ENCODE measurements around the gene RNASEL.

DNA sequence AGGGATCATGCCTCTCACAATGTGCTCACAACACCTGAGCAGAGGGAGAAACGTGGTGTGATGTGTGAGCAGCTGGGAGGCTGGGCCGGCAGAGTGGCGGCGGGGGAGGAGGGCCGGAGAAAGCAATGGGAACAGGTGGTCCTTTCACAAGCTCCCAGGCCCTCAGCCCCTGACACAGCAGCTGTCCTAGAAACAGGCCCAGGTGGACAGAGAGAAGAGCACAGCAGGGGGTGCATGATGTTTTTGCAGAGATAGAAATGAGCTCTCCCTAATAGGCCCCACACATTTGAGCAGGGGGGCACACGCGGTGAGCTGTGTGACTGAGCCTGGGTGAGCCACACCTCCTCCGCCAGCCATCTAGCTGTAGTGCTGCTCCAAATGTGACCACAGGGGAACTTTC lies 22.7 kb upstream of the RNASEL start:
- TF ChIP-seq TAF1 (IDR thresholded peaks at IDR 0.05; ENCODE audit: borderline replicate concordance, insufficient read depth, low read length) = no peak
- TF ChIP-seq, protein P1, sequence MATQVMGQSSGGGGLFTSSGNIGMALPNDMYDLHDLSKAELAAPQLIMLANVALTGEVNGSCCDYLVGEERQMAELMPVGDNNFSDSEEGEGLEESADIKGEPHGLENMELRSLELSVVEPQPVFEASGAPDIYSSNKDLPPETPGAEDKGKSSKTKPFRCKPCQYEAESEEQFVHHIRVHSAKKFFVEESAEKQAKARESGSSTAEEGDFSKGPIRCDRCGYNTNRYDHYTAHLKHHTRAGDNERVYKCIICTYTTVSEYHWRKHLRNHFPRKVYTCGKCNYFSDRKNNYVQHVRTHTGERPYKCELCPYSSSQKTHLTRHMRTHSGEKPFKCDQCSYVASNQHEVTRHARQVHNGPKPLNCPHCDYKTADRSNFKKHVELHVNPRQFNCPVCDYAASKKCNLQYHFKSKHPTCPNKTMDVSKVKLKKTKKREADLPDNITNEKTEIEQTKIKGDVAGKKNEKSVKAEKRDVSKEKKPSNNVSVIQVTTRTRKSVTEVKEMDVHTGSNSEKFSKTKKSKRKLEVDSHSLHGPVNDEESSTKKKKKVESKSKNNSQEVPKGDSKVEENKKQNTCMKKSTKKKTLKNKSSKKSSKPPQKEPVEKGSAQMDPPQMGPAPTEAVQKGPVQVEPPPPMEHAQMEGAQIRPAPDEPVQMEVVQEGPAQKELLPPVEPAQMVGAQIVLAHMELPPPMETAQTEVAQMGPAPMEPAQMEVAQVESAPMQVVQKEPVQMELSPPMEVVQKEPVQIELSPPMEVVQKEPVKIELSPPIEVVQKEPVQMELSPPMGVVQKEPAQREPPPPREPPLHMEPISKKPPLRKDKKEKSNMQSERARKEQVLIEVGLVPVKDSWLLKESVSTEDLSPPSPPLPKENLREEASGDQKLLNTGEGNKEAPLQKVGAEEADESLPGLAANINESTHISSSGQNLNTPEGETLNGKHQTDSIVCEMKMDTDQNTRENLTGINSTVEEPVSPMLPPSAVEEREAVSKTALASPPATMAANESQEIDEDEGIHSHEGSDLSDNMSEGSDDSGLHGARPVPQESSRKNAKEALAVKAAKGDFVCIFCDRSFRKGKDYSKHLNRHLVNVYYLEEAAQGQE (IDR thresholded peaks at IDR 0.05; ENCODE audit: insufficient read depth in 1 of 2, low read depth in 2 of 2, low read length in 2 of 2) = no peak
- no peak for TF ChIP-seq POLR2AphosphoS5 (IDR thresholded peaks at IDR 0.05; ENCODE audit: low read depth, low read length)
- TF ChIP-seq SIN3A (IDR thresholded peaks at IDR 0.05; ENCODE audit: borderline replicate concordance, insufficient read depth, low read length) = no peak
- no peak for TF ChIP-seq FOXP2 (optimal IDR thresholded peaks at IDR 0.05; ENCODE audit: borderline replicate concordance, extremely low read depth, extremely low read length, insufficient read depth)
